ENCODE results near the gene PDCD6IP.
A peak's percentile ranks its signal among the peaks of the same experiment; 100 is the strongest.
"Not testable (repeated sequence)": the region's sequence is repeated elsewhere in the genome, so short reads cannot be mapped to it uniquely, and the experiment has no call there.

The PDCD6IP gene

DNA sequence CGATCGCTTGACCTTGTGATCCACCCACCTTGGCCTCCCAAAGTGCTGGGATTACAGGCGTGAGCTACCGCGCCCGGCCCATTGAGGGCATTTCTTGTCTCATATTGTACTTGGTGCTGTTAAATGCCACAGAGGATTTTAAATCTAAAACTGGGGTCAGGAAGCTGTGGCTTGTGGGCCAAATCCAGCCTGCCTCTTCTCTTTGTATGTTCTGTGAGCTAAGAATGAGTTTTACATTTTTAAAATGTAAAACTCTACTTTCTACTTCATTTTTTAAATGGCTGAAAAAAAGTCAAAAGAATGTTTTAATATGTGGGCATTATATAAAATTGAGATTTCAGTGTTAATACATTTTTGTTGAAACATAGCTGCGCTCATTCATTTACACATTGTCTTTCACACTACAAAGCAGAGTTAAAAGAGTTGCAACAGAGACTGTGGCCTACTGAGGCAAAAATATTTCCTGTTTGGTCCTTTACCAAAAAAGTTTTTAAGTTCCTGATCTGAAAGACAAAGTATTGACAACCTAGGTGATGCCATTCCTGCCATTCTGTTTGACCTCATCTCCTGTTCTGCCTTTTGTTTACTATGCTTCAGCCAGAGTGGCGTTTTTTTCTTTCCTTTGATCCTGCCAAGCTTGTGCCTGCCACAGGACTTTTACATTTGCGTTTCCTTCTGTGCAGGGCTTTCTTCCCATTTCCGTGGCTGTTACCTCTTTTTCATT, 50.4 kb downstream of the PDCD6IP start:
- Mint-ChIP-seq H3K4me1 (ENCODE audit: low read depth) (no peaks in the 10 kb centered on the region), H3K36me3 (ENCODE audit: low read depth) (peaks cover 90% of the 10 kb centered on the region), H3K9me3 (no peaks in the 10 kb centered on the region), H3K27ac (no peak overlapping the region), H3K27me3 (no peaks in the 10 kb centered on the region), H3K4me3 (no peak overlapping the region)
- intact Hi-C loops (cut with micrococcal nuclease): no loop called here

GRCh38 chr3:33850599-33850998, 52.2 kb downstream of the PDCD6IP start:
- H3K4me3 Mint-ChIP-seq; H3K9me3 Mint-ChIP-seq; H3K27ac Mint-ChIP-seq; H3K4me1 Mint-ChIP-seq (ENCODE audit: low read depth); intact Hi-C loops (cut with micrococcal nuclease); H3K27me3 Mint-ChIP-seq: not testable (repeated sequence)
- H3K36me3 Mint-ChIP-seq (ENCODE audit: low read depth): peaks cover 93% of the 10 kb centered on the region

- H3K9me3 Mint-ChIP-seq; H3K4me3 Mint-ChIP-seq; H3K27me3 Mint-ChIP-seq; intact Hi-C loops (cut with micrococcal nuclease): not testable (repeated sequence)
- peaks cover 88% of the 10 kb centered on the region for H3K36me3 Mint-ChIP-seq (ENCODE audit: low read depth)
- peak overlapping the region; percentile 47 for H3K27ac Mint-ChIP-seq
- H3K4me1 Mint-ChIP-seq (ENCODE audit: low read depth): peaks cover 12% of the 10 kb centered on the region
These were observed 57.0 kb downstream of the PDCD6IP start for GRCh38 chr3:33855407-33855806.

DNA sequence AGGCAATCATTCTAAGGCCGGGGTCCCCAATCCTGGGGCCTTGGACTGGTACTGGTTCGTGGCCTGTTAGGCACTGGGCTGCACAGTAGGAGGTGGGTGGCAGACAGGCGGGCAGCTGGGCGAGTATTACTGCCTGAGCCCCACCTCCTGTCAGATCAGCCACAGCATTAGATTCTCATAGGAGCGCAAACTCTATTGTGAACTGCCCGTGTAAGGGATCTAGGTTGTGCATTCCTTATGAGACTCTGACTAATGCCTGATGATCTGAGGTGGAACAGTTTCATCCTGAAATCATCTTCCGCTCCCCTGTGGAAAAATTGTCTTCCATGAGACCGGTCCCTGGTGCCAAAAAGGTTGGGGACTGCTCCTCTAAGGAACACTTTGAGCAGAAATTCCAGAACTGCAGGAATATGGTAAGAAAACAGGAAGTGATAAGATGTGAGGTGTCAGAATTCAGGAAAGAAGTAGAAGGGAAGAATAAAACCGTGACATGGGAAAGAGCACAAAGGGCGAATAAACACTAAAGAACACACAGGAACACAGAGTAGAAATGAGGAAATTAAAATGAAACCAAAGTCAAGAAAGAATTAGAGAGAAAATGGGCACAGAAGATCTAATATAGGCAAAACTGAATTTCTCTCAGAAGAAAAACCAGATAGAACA, 57.6 kb downstream of the PDCD6IP start:
- Mint-ChIP-seq H3K27me3 (no peaks in the 10 kb centered on the region), H3K9me3 (no peaks in the 10 kb centered on the region), H3K27ac (peak overlapping the region; percentile 47), H3K36me3 (ENCODE audit: low read depth) (peaks cover 84% of the 10 kb centered on the region), H3K4me1 (ENCODE audit: low read depth) (peaks cover 12% of the 10 kb centered on the region), H3K4me3 (no peak overlapping the region)
- intact Hi-C loops (cut with micrococcal nuclease): no loop called here

DNA sequence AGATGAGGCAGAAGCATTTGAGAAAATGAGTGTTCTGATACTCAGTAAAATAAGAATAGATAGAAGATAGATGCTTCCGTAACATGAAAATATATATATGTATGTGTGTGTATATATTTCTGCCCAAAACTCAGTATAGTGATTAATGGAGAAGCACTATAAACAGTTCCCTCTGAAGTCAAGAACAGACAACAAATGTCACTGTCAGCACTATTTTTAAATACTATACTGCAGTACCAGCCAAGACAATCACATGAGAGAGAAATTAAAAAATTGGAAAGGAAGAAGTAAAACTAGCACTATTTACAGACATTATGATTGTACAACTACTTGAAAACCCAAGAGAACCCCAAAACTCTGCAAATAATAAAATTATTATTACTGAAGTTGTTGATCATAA, 59.3 kb downstream of the PDCD6IP start:
- H3K9me3 Mint-ChIP-seq; intact Hi-C loops (cut with micrococcal nuclease); H3K27ac Mint-ChIP-seq; H3K27me3 Mint-ChIP-seq; H3K4me3 Mint-ChIP-seq: not testable (repeated sequence)
- peaks cover 71% of the 10 kb centered on the region for H3K36me3 Mint-ChIP-seq (ENCODE audit: low read depth)
- H3K4me1 Mint-ChIP-seq (ENCODE audit: low read depth): peaks cover 12% of the 10 kb centered on the region

DNA sequence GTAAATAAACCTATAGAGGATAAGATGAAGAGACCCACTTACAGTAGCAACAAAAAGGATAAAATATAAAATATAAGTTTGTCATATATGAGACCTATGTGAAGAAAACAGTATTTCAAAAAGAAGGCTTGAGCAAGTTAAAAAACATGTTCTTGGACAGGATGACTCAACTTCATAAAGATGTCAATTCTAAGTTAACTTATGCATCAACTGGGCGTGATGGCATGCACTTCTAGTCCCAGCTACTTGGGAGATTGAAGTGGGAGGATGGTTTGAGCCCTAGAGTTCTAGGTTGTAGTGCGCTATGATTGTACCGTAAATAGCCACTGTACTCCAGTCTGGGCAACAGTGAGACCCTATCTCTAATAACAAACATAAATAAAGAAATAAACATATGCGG, 59.7 kb downstream of the PDCD6IP start:
- no peaks in the 10 kb centered on the region for H3K9me3 Mint-ChIP-seq
- H3K27ac Mint-ChIP-seq: no peak overlapping the region
- intact Hi-C loops (cut with micrococcal nuclease): no loop called here
- no peaks in the 10 kb centered on the region for H3K27me3 Mint-ChIP-seq
- H3K4me3 Mint-ChIP-seq: no peak overlapping the region
- H3K36me3 Mint-ChIP-seq (ENCODE audit: low read depth): peaks cover 69% of the 10 kb centered on the region
- peaks cover 12% of the 10 kb centered on the region for H3K4me1 Mint-ChIP-seq (ENCODE audit: low read depth)

GRCh38 chr3:33860373-33861050, 62.1 kb downstream of the PDCD6IP start:
- H3K27ac Mint-ChIP-seq: no peak overlapping the region
- intact Hi-C loops (cut with micrococcal nuclease): no loop called here

GRCh38 chr3:33865133-33865532, 66.7 kb downstream of the PDCD6IP start:
- Mint-ChIP-seq H3K27ac (no peak overlapping the region), H3K4me3 (no peak overlapping the region), H3K9me3 (no peaks in the 10 kb centered on the region), H3K36me3 (ENCODE audit: low read depth) (peaks cover 67% of the 10 kb centered on the region), H3K27me3 (no peaks in the 10 kb centered on the region), H3K4me1 (ENCODE audit: low read depth) (no peaks in the 10 kb centered on the region)
- intact Hi-C loops (cut with micrococcal nuclease): no loop called here

More at GRCh38 chr3:33860373-33861050, 62.1 kb downstream of the PDCD6IP start:
- Mint-ChIP-seq H3K36me3 (ENCODE audit: low read depth) (peaks cover 73% of the 10 kb centered on the region), H3K4me3 (no peak overlapping the region), H3K9me3 (no peaks in the 10 kb centered on the region), H3K27me3 (no peaks in the 10 kb centered on the region), H3K4me1 (ENCODE audit: low read depth) (peaks cover 10% of the 10 kb centered on the region)

GRCh38 chr3:33868309-33868708, 69.9 kb downstream of the PDCD6IP start:
- H3K27me3 Mint-ChIP-seq: no peaks in the 10 kb centered on the region
- H3K27ac Mint-ChIP-seq: no peak overlapping the region
- intact Hi-C loops (cut with micrococcal nuclease): no loop called here
- H3K4me3 Mint-ChIP-seq: no peak overlapping the region
- no peaks in the 10 kb centered on the region for H3K4me1 Mint-ChIP-seq (ENCODE audit: low read depth)
- H3K36me3 Mint-ChIP-seq (ENCODE audit: low read depth): peaks cover 78% of the 10 kb centered on the region
- H3K9me3 Mint-ChIP-seq: no peaks in the 10 kb centered on the region

DNA sequence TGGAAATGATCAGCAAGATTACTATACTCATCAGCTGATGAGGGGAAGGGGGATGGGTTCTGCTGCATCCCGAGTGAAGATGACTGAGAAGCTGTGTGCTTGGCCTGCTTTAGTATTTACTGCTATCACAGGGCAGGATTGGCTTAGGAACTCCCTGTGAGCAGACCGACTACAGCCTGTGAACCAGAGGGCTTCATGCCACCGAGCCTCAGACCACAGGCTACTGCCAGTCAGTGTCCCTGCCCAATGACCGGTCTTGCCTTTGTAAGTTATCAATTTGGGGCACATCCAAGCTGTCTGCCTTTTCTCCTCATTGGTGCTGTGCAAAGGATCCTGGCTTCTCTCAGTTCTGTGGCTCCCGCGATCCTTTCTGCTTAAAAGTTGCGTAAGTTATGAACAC, 71.5 kb downstream of the PDCD6IP start:
- Mint-ChIP-seq H3K27me3 (no peaks in the 10 kb centered on the region), H3K9me3 (no peaks in the 10 kb centered on the region), H3K36me3 (ENCODE audit: low read depth) (peaks cover 61% of the 10 kb centered on the region), H3K4me1 (ENCODE audit: low read depth) (no peaks in the 10 kb centered on the region), H3K4me3 (no peak overlapping the region), H3K27ac (no peak overlapping the region)
- intact Hi-C loops (cut with micrococcal nuclease): no loop called here

GRCh38 chr3:33874815-33875214, 76.4 kb downstream of the PDCD6IP start:
- H3K36me3 Mint-ChIP-seq (ENCODE audit: low read depth): peaks cover 25% of the 10 kb centered on the region
- H3K27me3 Mint-ChIP-seq: no peaks in the 10 kb centered on the region
- no peak overlapping the region for H3K4me3 Mint-ChIP-seq
- H3K27ac Mint-ChIP-seq: no peak overlapping the region
- no peaks in the 10 kb centered on the region for H3K4me1 Mint-ChIP-seq (ENCODE audit: low read depth)
- intact Hi-C loops (cut with micrococcal nuclease): no loop called here
- no peaks in the 10 kb centered on the region for H3K9me3 Mint-ChIP-seq

DNA sequence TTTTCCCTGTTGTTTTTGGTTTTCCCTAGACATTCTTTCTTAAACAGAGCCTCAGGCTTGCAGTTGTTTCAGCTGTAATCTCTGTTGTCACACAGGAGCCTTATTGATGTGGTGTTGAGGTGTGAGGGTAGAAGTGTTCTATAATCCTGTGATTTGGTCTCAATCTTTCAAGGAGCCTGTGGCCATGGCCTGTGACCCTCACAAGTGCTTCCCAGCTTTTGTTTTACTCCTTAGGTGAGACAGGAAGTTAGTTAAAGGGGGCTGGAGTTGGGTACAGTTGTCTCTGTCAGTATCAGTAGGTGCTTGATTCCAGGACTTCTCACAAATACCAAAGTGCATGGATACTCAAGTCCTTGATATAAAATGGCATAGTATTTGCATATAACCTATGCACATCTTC, 77.2 kb downstream of the PDCD6IP start:
- Mint-ChIP-seq H3K4me1 (ENCODE audit: low read depth) (no peaks in the 10 kb centered on the region), H3K4me3 (no peak overlapping the region), H3K27ac (no peak overlapping the region), H3K27me3 (no peaks in the 10 kb centered on the region), H3K9me3 (no peaks in the 10 kb centered on the region), H3K36me3 (ENCODE audit: low read depth) (peaks cover 16% of the 10 kb centered on the region)
- intact Hi-C loops (cut with micrococcal nuclease): no loop called here

- Mint-ChIP-seq H3K4me1 (ENCODE audit: low read depth) (no peaks in the 10 kb centered on the region), H3K36me3 (ENCODE audit: low read depth) (peaks cover 4% of the 10 kb centered on the region), H3K9me3 (no peaks in the 10 kb centered on the region), H3K27me3 (no peaks in the 10 kb centered on the region), H3K4me3 (no peak overlapping the region), H3K27ac (no peak overlapping the region)
- intact Hi-C loops (cut with micrococcal nuclease): no loop called here
These were observed 78.8 kb downstream of the PDCD6IP start for GRCh38 chr3:33877187-33877586.

DNA sequence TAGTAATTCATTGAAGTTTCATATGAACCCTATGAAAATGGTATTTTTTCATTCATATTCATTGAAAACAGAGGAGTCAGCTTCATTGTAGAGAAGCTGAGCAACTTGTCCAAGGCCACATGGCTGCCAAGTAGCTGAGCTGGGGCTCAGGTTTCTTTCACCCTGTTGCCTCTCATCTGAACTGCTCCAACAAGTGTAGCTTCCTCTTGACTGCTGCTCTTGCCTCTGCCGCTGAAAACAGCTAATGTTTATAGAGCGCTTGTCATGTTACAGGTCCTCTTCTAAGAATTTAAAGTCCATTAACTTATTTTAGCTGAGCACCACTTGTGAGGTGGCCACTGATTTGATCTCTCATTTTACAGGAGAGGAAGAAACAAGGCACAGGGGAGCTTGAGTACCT, 81.1 kb downstream of the PDCD6IP start:
- Mint-ChIP-seq H3K4me3 (no peak overlapping the region), H3K27ac (no peak overlapping the region), H3K9me3 (no peaks in the 10 kb centered on the region), H3K4me1 (ENCODE audit: low read depth) (no peaks in the 10 kb centered on the region), H3K27me3 (no peaks in the 10 kb centered on the region), H3K36me3 (ENCODE audit: low read depth) (no peaks in the 10 kb centered on the region)
- intact Hi-C loops (cut with micrococcal nuclease): no loop called here

All from dendritic cell treated with granulocyte-macrophage colony-stimulating factor and Interleukin-4, amounts not matched to agents 40 ng/mL and 50 ng/mL, for 4 days (primary cell).